ENCODE data around the gene CRMP1.

DNA sequence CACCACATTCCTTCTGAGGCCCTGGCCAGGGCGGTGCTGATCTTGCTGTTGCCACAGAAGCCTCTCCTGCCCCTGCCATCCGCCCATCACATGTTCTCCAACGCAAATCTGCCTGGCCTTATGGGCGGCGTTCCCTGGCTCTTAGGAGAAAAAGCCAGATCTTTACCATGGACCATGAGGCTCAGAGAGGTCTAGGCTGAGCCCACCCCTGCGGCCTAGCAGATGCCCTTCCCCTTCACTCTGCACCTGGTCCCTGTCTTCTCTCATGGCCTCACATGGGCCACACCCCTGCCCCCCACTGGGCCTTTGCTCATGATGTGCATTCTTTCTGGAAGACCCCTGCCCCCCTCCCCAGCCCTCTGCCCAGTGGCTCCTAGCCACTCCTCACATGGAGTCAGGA, 78.5 kb downstream of the CRMP1 start:
- TF ChIP-seq EP300 (IDR thresholded peaks at IDR 0.05) (no peak), POLR2A (IDR thresholded peaks at IDR 0.05) (no peak), POLR2AphosphoS5 (IDR thresholded peaks at IDR 0.05) (no peak)
- TF ChIP-seq, protein P1, sequence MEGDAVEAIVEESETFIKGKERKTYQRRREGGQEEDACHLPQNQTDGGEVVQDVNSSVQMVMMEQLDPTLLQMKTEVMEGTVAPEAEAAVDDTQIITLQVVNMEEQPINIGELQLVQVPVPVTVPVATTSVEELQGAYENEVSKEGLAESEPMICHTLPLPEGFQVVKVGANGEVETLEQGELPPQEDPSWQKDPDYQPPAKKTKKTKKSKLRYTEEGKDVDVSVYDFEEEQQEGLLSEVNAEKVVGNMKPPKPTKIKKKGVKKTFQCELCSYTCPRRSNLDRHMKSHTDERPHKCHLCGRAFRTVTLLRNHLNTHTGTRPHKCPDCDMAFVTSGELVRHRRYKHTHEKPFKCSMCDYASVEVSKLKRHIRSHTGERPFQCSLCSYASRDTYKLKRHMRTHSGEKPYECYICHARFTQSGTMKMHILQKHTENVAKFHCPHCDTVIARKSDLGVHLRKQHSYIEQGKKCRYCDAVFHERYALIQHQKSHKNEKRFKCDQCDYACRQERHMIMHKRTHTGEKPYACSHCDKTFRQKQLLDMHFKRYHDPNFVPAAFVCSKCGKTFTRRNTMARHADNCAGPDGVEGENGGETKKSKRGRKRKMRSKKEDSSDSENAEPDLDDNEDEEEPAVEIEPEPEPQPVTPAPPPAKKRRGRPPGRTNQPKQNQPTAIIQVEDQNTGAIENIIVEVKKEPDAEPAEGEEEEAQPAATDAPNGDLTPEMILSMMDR (IDR thresholded peaks at IDR 0.05) = no peak
